Activated T-cell treated with anti-CD3 and anti-CD28 coated beads for 24 hours (primary cell): ENCODE measurements around the gene USH2A.

Source experiments
- DNase-seq: peaks from one replicate; pipeline ENCODE4 v3.0.0-alpha.2; 2020; ENCODE audit warnings: low read depth

USH2A gene

GRCh38 chr1:215958841-215959240, 464.4 kb downstream of the USH2A start:
- DNase-seq, result no peak

- DNase-seq, result no peak
Observed at GRCh38 chr1:215957663-215958062, 465.6 kb downstream of the USH2A start.

GRCh38 chr1:215932558-215932957, 490.7 kb downstream of the USH2A start:
- no peak for DNase-seq

GRCh38 chr1:215926670-215927069, 496.6 kb downstream of the USH2A start:
- DNase-seq, result no peak

GRCh38 chr1:215923129-215923824, 500.0 kb downstream of the USH2A start:
- DNase-seq, result no peak

GRCh38 chr1:215911406-215911968, 511.8 kb downstream of the USH2A start:
- no peak for DNase-seq

- DNase-seq, result no peak
Observed at GRCh38 chr1:215905493-215906115, 517.6 kb downstream of the USH2A start.

GRCh38 chr1:215900684-215901083, 522.6 kb downstream of the USH2A start:
- DNase-seq, result no peak

GRCh38 chr1:215899901-215900300, 523.3 kb downstream of the USH2A start:
- DNase-seq, result no peak

- DNase-seq, result no peak
Observed at GRCh38 chr1:215895893-215896292, 527.4 kb downstream of the USH2A start.

GRCh38 chr1:215895276-215895675, 528.0 kb downstream of the USH2A start:
- DNase-seq, result no peak

GRCh38 chr1:215894617-215895016, 528.6 kb downstream of the USH2A start:
- no peak for DNase-seq

- DNase-seq, result no peak
Observed at GRCh38 chr1:215891266-215892057, 531.8 kb downstream of the USH2A start.

GRCh38 chr1:215890438-215890837, 532.8 kb downstream of the USH2A start:
- no peak for DNase-seq

- no peak for DNase-seq
Observed at GRCh38 chr1:215889871-215890270, 533.4 kb downstream of the USH2A start.

GRCh38 chr1:215888159-215888558, 535.1 kb downstream of the USH2A start:
- no peak for DNase-seq

- DNase-seq, result no peak
Observed at GRCh38 chr1:215887627-215888026, 535.6 kb downstream of the USH2A start.

GRCh38 chr1:215883004-215883403, 540.2 kb downstream of the USH2A start:
- DNase-seq, result no peak

- DNase-seq, result no peak
Observed at GRCh38 chr1:215878843-215879242, 544.4 kb downstream of the USH2A start.

- no peak for DNase-seq
Observed at GRCh38 chr1:215878128-215878527, 545.1 kb downstream of the USH2A start.

GRCh38 chr1:215877452-215877951, 545.7 kb downstream of the USH2A start:
- DNase-seq, result no peak

GRCh38 chr1:215875712-215876111, 547.5 kb downstream of the USH2A start:
- DNase-seq, result no peak

GRCh38 chr1:215875236-215875635, 548.0 kb downstream of the USH2A start:
- no peak for DNase-seq
